DOHH2 (cell line): ENCODE results near the gene DLST.

Experiments
- H3F3A ChIP-seq: fragments of 200-600 bp; sonication (generic), shearing (Covaris generic); 2 replicates; pipeline ENCODE4 v1.6.0; 2016; ENCODE audit warnings: antibody characterized with exemption, mild to moderate bottlenecking; ENCODE audit not compliant: control insufficient read depth, insufficient read depth
- H3K27ac ChIP-seq: fragments of 200-600 bp; sonication (generic); 2 replicates; pipeline ENCODE4 v1.5.1; 2014; ENCODE audit warnings: low read depth, mild to moderate bottlenecking, low read length, moderate library complexity
- H3K27me3 ChIP-seq: fragments of 200-600 bp; sonication (generic); 2 replicates; pipeline ENCODE4 v1.6.1; 2014; ENCODE audit warnings: mild to moderate bottlenecking, low read length, mixed read lengths; ENCODE audit not compliant: control insufficient read depth
- H3K36me3 ChIP-seq: fragments of 200-600 bp; sonication (generic); 2 replicates; pipeline ENCODE4 v1.6.1; 2014; ENCODE audit warnings: mild to moderate bottlenecking, low read length, moderate library complexity, mixed read lengths; ENCODE audit not compliant: control insufficient read depth
- H3K4me1 ChIP-seq: fragments of 200-600 bp; sonication (generic); 2 replicates; pipeline ENCODE4 v1.6.1; 2014; ENCODE audit warnings: mild to moderate bottlenecking, low read length, mixed read lengths; ENCODE audit not compliant: control insufficient read depth
- H3K4me2 ChIP-seq: fragments of 200-600 bp; sonication (generic); 2 replicates; pipeline ENCODE4 v1.6.0; 2014; ENCODE audit warnings: mild to moderate bottlenecking, low read length, moderate library complexity
- H3K4me3 ChIP-seq: fragments of 200-600 bp; sonication (generic); 2 replicates; pipeline ENCODE4 v1.5.1; 2014; ENCODE audit warnings: mild to moderate bottlenecking, low read length, mixed read lengths
- H3K79me2 ChIP-seq: fragments of 200-600 bp; sonication (generic); 2 replicates; pipeline ENCODE4 v1.6.1; 2014; ENCODE audit warnings: mild to moderate bottlenecking, low read length, mixed read lengths; ENCODE audit not compliant: control insufficient read depth
- H3K9me2 ChIP-seq: fragments of 200-600 bp; sonication (generic); replicated peaks from 2 replicates; pipeline ENCODE4 v1.6.1; 2014; ENCODE audit warnings: mild to moderate bottlenecking, low read length, mixed read lengths; ENCODE audit not compliant: control insufficient read depth
- H3K9me3 ChIP-seq: fragments of 200-600 bp; sonication (generic); 2 replicates; pipeline ENCODE4 v1.6.1; 2014; ENCODE audit warnings: antibody characterized with exemption, low read length, mixed read lengths; ENCODE audit not compliant: control insufficient read depth, insufficient read depth
- H4K20me1 ChIP-seq: fragments of 200-600 bp; sonication (generic); 2 replicates; pipeline ENCODE4 v1.6.0; 2014; ENCODE audit warnings: low read depth, mild to moderate bottlenecking, antibody characterized with exemption, low read length, moderate library complexity; ENCODE audit not compliant: control insufficient read depth, insufficient read depth
- CTCF ChIP-seq: fragments of 200-600 bp; sonication (generic); IDR thresholded peaks from one replicate; pipeline ENCODE4 v1.5.1; 2014; ENCODE audit warnings: antibody characterized with exemption, mild to moderate bottlenecking, low read depth, low read length; ENCODE audit not compliant: poor library complexity, severe bottlenecking
- EZH2phosphoT487 ChIP-seq: fragments of 200-600 bp; sonication (generic); IDR thresholded peaks from 2 replicates; pipeline ENCODE4 v1.6.1; 2017; ENCODE audit warnings: borderline replicate concordance, mild to moderate bottlenecking, antibody characterized with exemption, low read length, moderate library complexity, mixed read lengths

DLST gene

GRCh38 chr14:74950795-74951442, 69.2 kb downstream of the DLST start:
- no peaks in the 10 kb centered on the region for H3K79me2 ChIP-seq
- no peaks in the 10 kb centered on the region for H3K36me3 ChIP-seq
- H3K27ac ChIP-seq, result no peak overlapping the region
- H3K9me2 ChIP-seq, result no peaks in the 10 kb centered on the region
- no peaks in the 10 kb centered on the region for H4K20me1 ChIP-seq
- no peaks in the 10 kb centered on the region for H3K9me3 ChIP-seq
- no peak overlapping the region for H3K4me3 ChIP-seq
- no peaks in the 10 kb centered on the region for H3F3A ChIP-seq
- H3K27me3 ChIP-seq, result peaks cover 9% of the 10 kb centered on the region
- no peak overlapping the region for H3K4me2 ChIP-seq
- TF ChIP-seq CTCF, result no peak
- H3K4me1 ChIP-seq, result peaks cover 14% of the 10 kb centered on the region

- Histone ChIP-seq H4K20me1 (no peaks in the 10 kb centered on the region), H3K27me3 (peaks cover 9% of the 10 kb centered on the region), H3K36me3 (no peaks in the 10 kb centered on the region), H3F3A (no peaks in the 10 kb centered on the region), H3K9me2 (no peaks in the 10 kb centered on the region), H3K4me2 (no peak overlapping the region), H3K4me1 (peaks cover 8% of the 10 kb centered on the region), H3K27ac (no peak overlapping the region), H3K79me2 (no peaks in the 10 kb centered on the region), H3K4me3 (no peak overlapping the region), H3K9me3 (no peaks in the 10 kb centered on the region)
- TF ChIP-seq CTCF (no peak), EZH2phosphoT487 (no peak)
These were observed 69.9 kb downstream of the DLST start for GRCh38 chr14:74951443-74952179.

- H3K27ac ChIP-seq, result no peak overlapping the region
- H3K4me3 ChIP-seq, result no peak overlapping the region
- no peaks in the 10 kb centered on the region for H3K9me2 ChIP-seq
- TF ChIP-seq CTCF (no peak), EZH2phosphoT487 (no peak)
- peaks cover 9% of the 10 kb centered on the region for H3K27me3 ChIP-seq
- no peak overlapping the region for H3K4me2 ChIP-seq
- no peaks in the 10 kb centered on the region for H3K79me2 ChIP-seq
- no peaks in the 10 kb centered on the region for H3K36me3 ChIP-seq
- H3K4me1 ChIP-seq, result peaks cover 6% of the 10 kb centered on the region; the same call in 1 of the 2 replicates
- H3K9me3 ChIP-seq, result no peaks in the 10 kb centered on the region
- no peaks in the 10 kb centered on the region for H4K20me1 ChIP-seq
- no peaks in the 10 kb centered on the region for H3F3A ChIP-seq
These were observed 70.5 kb downstream of the DLST start for GRCh38 chr14:74952180-74952665.
